ENCODE results near the gene NACC1. TPM values are rescaled to one million over a fixed set of nuclear protein-coding genes. Genes with fewer than 3 reads are reported as not detected.
A peak's percentile ranks its signal among the peaks of the same experiment; 100 is the strongest.

Gene NACC1
- total and polyA plus RNA-seq, 2 of the 13 experiments (the other 11 are each of a cell fraction or from before 2014, with no cell fraction given), result 31.8 to 42.3 TPM

- no peak for ATAC-seq
- no peaks in the 10 kb centered on the region; the same call in none of the 2 replicates for H4K20me1 ChIP-seq (ENCODE audit: insufficient read depth, low read length)
- WGBS (ENCODE audit: low lambda C conversion rate), result over 99% methylated on average over 15 of the region's 25 CpGs
- no peak for FAIRE-seq
- no peak overlapping the region for H3K4me3 ChIP-seq (replicated peaks in 1 of 3; ENCODE audit: insufficient read depth in 1 of 3, low read depth in 2 of 3, low read length in 3 of 3)
- BruUV-seq (replicated peaks), result no TSS peak
- H3K27ac ChIP-seq (ENCODE audit: extremely low read length, insufficient read depth, low read length), result no peak overlapping the region
- no peak overlapping the region for H3K4me2 ChIP-seq (ENCODE audit: low read depth, low read length)
- POLR2A ChIA-PET, result interaction anchor here (0.9 to 1.7 kb wide), 4 partner anchors 34 to 130 kb away, joined by 3 to 12 read pairs (median 6); no protein-coding TSS in a partner anchor
- no peak for DNase-seq (ENCODE audit: low spot score)
- H3K4me1 ChIP-seq (ENCODE audit: insufficient read depth, low read length), result peaks cover 50% of the 10 kb centered on the region
- in situ Hi-C loops (cut with HindIII; ENCODE audit: extremely low pct_ligation_motif_present, low pct_unique_long_range_greater_than_20kb), result no loop called here
- no peaks in the 10 kb centered on the region for H3K79me2 ChIP-seq (ENCODE audit: insufficient read depth, low read length)
- no peaks in the 10 kb centered on the region for H3K27me3 ChIP-seq (ENCODE audit: control insufficient read depth in 1 of 2, insufficient read depth in 2 of 2, low read length in 2 of 2)
- CTCF ChIA-PET (ENCODE audit: low intra/inter-chr PET ratio, low total read pairs), result interaction anchor here (1.3 to 1.8 kb wide), 2 partner anchors 117 to 130 kb away, joined by 5 to 7 read pairs; no protein-coding TSS in a partner anchor
- H3K9me3 ChIP-seq (ENCODE audit: low read length), result no peaks in the 10 kb centered on the region
- intact Hi-C loops (cut with micrococcal nuclease; ENCODE audit: unreplicated experiment), result no loop called here
- H3K36me3 ChIP-seq (replicated peaks in 1 of 2; ENCODE audit: control insufficient read depth in 1 of 2, insufficient read depth in 2 of 2, low read length in 2 of 2), result no peaks in the 10 kb centered on the region; a peak in 1 of 5 replicates
- no peak overlapping the region for H2AFZ ChIP-seq (ENCODE audit: low read length)
- TF ChIP-seq ATF7-NPFF (CRISPR knock-in tag; IDR thresholded peaks at IDR 0.05; ENCODE audit: low read depth), result no peak
- 0 out of 2 replicates have a peak, but pooled peaks have one; percentile 7 for TF ChIP-seq ZBTB7B (CRISPR knock-in tag; IDR thresholded peaks at IDR 0.05)
- TF ChIP-seq ZNF30 (CRISPR knock-in tag; IDR thresholded peaks at IDR 0.05), result no peak
- no peak for TF ChIP-seq KDM6A (CRISPR knock-in tag; IDR thresholded peaks at IDR 0.05; ENCODE audit: low read depth)
- no peak for TF ChIP-seq BATF2 (CRISPR knock-in tag; IDR thresholded peaks at IDR 0.05)
- TF ChIP-seq AGO2 (optimal IDR thresholded peaks at IDR 0.05; ENCODE audit: low read depth, low read length), result peak; percentile 33
- H3K9ac ChIP-seq (ENCODE audit: insufficient read depth, low read depth, low read length), result no peak overlapping the region
Observed at GRCh38 chr19:13095393-13095784, 22.7 kb upstream of the NACC1 start.

All from HepG2 (cell line).